ENCODE results near the gene LSM7. TPM values are rescaled to one million over a fixed set of nuclear protein-coding genes. Genes with fewer than 3 reads are reported as not detected.
A peak's percentile ranks its signal among the peaks of the same experiment; 100 is the strongest.

Gene LSM7
- total and polyA plus RNA-seq, 7 donors: 51.5 to 427 (median 139) TPM

DNA sequence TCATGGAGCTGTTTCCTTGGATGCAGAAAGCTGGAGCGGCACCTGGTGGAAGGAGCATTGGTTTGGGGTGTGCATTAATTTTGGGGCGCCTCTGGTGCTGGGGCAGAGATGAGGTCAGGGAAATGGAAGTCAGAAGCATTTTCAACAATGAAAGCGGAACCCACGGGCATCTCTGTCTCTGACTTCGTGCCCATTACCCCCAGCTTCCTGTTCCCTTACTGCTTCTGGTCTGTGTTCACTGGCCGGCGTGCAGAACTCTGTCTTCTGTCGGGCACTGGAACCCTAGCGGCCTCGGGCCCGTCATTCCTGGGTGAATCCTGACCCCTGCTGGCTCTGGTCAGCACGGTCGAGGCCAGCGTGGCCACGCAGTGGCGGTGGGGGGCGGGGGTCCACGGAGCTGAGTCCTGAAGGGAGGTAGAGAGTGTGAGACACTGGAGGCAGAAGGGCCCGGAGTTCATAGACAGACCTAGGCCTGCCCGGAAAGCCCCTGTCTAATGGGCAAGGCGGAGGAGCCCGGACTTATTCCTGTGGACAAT lies 12.5 kb downstream of the LSM7 start:
- no peak for TF ChIP-seq EP300 (IDR thresholded peaks at IDR 0.05)
- no peak for TF ChIP-seq POLR2A (IDR thresholded peaks at IDR 0.05)
- TF ChIP-seq POLR2AphosphoS5 (IDR thresholded peaks at IDR 0.05): no peak
- TF ChIP-seq, protein P1, sequence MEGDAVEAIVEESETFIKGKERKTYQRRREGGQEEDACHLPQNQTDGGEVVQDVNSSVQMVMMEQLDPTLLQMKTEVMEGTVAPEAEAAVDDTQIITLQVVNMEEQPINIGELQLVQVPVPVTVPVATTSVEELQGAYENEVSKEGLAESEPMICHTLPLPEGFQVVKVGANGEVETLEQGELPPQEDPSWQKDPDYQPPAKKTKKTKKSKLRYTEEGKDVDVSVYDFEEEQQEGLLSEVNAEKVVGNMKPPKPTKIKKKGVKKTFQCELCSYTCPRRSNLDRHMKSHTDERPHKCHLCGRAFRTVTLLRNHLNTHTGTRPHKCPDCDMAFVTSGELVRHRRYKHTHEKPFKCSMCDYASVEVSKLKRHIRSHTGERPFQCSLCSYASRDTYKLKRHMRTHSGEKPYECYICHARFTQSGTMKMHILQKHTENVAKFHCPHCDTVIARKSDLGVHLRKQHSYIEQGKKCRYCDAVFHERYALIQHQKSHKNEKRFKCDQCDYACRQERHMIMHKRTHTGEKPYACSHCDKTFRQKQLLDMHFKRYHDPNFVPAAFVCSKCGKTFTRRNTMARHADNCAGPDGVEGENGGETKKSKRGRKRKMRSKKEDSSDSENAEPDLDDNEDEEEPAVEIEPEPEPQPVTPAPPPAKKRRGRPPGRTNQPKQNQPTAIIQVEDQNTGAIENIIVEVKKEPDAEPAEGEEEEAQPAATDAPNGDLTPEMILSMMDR (IDR thresholded peaks at IDR 0.05): peak; percentile 47 to 74 (median 58)
- Histone ChIP-seq H3K9me3 (peaks cover 0 to 6% (median 2%) of the 10 kb centered on the region in 4 donors), H3K27ac (no peak overlapping the region), H3K36me3 (no peaks in the 10 kb centered on the region), H3K4me3 (no peak overlapping the region), H3K4me1 (peaks cover 0 to 8% (median 0%) of the 10 kb centered on the region in 4 donors), H3K27me3 (peaks cover 13 to 29% (median 25%) of the 10 kb centered on the region in 3 donors)
- WGBS, 2 donors: 33 to 39% methylated on average over 22 of the region's 22 CpGs
- intact Hi-C loops (cut with DNase I): loop anchor here (2.0 to 5.0 kb wide), 2 partner anchors 79 to 159 kb away; partner anchors contain the start of genes PLEKHJ1 and SF3A2
- DNase-seq: peak; percentile 85

DNA sequence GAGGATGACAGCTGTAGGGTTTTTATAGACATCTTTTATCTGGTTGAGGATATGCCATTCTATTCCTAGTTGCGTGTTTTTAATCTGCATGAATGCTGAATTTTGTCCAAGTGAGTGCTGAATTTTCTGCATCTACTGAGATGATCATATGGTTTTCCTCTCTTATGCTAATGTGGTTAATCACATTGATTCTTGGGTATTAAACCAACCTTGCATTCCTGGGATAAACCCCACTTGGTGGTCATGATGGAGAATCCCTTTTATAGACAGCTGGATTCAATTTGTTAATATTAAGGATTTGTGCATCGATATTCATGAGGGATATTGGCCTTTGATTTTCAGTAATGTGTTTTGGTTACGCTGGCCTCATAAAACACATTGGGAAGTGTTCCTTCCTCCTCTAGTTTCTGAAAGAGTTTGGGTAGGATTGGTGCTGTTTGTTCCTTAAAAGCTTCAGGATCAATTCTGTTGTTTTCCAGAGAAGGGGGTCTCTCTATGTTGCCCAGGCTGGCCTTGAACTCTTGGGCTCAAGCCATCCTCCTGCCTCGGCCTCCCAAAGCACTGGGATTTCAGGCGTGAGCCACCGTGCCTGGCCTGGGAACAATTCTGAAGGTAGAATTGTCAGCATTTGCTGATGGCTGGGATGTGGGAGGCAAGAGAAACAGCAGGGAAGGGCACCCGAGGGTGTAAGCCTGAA lies 13.1 kb downstream of the LSM7 start:
- H3K9me3 ChIP-seq: peaks cover 0 to 6% (median 2%) of the 10 kb centered on the region in 4 donors
- 83 to 86% methylated on average over 7 of the region's 7 CpGs for WGBS, 2 donors
- peaks cover 13 to 35% (median 29%) of the 10 kb centered on the region in 3 donors for H3K27me3 ChIP-seq
- no peak for DNase-seq
- no peak overlapping the region for H3K27ac ChIP-seq
- no peaks in the 10 kb centered on the region for H3K36me3 ChIP-seq
- TF ChIP-seq, protein P1 (IDR thresholded peaks at IDR 0.05): no peak
- no peak for TF ChIP-seq POLR2A (IDR thresholded peaks at IDR 0.05)
- intact Hi-C loops (cut with DNase I): loop anchor here (5.0 kb wide), 1 partner anchor 158 kb away; no protein-coding TSS in a partner anchor
- peaks cover 0 to 8% (median 0%) of the 10 kb centered on the region in 4 donors for H3K4me1 ChIP-seq
- no peak overlapping the region for H3K4me3 ChIP-seq

DNA sequence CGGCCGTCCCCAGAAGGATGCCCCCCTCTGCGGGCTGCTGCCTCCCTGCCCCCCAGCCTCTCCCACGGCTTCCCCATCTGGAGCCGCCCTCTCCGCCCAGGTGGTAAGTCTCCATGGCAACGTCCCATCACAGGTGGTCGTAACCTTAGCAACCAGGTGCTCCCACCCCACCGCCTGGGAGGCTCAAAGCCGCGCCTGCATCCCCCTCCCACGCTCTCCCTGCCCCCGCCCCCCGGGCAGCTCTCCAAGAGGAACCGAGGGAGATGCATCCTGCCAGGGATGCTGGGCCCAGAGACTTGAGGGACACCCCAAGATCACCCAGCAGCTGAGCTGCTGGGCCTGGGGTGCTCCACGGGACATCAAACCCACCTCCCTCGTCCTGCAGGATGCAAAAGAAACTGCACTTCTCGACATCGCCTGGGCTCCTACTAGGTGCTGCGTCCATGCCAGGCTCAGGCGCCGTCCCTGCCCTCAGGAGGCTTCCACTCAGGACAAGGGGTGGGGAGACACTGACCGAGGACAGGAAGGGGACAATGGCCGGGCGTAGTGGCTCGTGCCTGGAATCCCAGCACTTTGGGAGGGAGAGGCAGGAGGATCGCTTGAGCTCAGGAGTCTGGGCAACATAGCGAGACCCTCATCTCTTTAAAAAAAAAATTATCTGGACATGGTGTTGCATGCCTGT lies 15.4 kb downstream of the LSM7 start:
- H3K9me3 ChIP-seq: peaks cover 0 to 6% (median 2%) of the 10 kb centered on the region in 4 donors
- peaks cover 16 to 57% (median 49%) of the 10 kb centered on the region in 3 donors for H3K27me3 ChIP-seq
- TF ChIP-seq, protein P1 (IDR thresholded peaks at IDR 0.05): no peak
- TF ChIP-seq POLR2AphosphoS5 (IDR thresholded peaks at IDR 0.05): no peak
- no peak for TF ChIP-seq POLR2A (IDR thresholded peaks at IDR 0.05)
- TF ChIP-seq EP300 (IDR thresholded peaks at IDR 0.05): no peak
- no peak for DNase-seq
- intact Hi-C loops (cut with DNase I): no loop called here
- H3K4me1 ChIP-seq: peaks cover 0 to 8% (median 4%) of the 10 kb centered on the region in 4 donors
- no peaks in the 10 kb centered on the region for H3K36me3 ChIP-seq
- 40% methylated on average over 28 of the region's 28 CpGs for WGBS, 2 donors
- H3K27ac ChIP-seq: no peak overlapping the region
- H3K4me3 ChIP-seq: no peak overlapping the region

DNA sequence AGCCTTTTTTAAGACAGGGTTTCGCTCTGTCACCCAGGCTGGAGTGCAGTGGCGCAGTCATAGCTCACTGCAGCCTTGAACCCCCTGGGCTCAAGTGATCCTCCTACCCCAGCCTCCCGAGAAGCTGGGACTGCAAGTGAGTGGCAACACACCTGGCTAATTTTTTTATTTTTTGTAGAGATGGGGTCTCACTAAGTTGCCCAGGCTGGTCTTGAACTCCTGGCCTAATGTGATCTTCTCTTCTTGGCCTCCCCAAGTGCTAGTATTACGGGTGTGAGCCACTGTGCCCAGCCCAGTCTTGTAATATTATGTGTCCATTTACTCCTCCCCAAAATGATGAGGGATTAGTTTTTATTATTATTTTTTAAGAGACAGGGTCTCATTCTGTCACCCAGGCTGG lies 17.3 kb downstream of the LSM7 start:
- intact Hi-C loops (cut with DNase I): no loop called here
- Histone ChIP-seq H3K27me3 (peaks cover 31 to 76% (median 67%) of the 10 kb centered on the region in 3 donors), H3K36me3 (no peaks in the 10 kb centered on the region), H3K4me1 (peaks cover 0 to 10% (median 9%) of the 10 kb centered on the region in 4 donors), H3K9me3 (peaks cover 0 to 6% (median 2%) of the 10 kb centered on the region in 4 donors), H3K4me3 (no peak overlapping the region), H3K27ac (no peak overlapping the region)
- TF ChIP-seq POLR2A (IDR thresholded peaks at IDR 0.05) (no peak), POLR2AphosphoS5 (IDR thresholded peaks at IDR 0.05) (no peak), EP300 (IDR thresholded peaks at IDR 0.05) (no peak)
- TF ChIP-seq, protein P1 (IDR thresholded peaks at IDR 0.05): no peak
- no peak for DNase-seq
- 91 to 94% methylated on average over 4 of the region's 4 CpGs for WGBS, 2 donors
